GM18868 (cell line): ENCODE data around the gene PCNT.
"Not testable (repeated sequence)": the region's sequence is repeated elsewhere in the genome, so short reads cannot be mapped to it uniquely, and the experiment has no call there.

Experiments used
- ATAC-seq: cut with Tn5 transposase; IDR thresholded peaks from one replicate; pipeline ENCODE4 v1.9.1; 2021; ENCODE audit warnings: mild to moderate bottlenecking, moderate library complexity; ENCODE audit not compliant: unreplicated experiment

The PCNT gene

GRCh38 chr21:46357335-46357604, 33.3 kb downstream of the PCNT start:
- ATAC-seq: peak; percentile 39

GRCh38 chr21:46357684-46358425, 33.9 kb downstream of the PCNT start:
- no peak for ATAC-seq

DNA sequence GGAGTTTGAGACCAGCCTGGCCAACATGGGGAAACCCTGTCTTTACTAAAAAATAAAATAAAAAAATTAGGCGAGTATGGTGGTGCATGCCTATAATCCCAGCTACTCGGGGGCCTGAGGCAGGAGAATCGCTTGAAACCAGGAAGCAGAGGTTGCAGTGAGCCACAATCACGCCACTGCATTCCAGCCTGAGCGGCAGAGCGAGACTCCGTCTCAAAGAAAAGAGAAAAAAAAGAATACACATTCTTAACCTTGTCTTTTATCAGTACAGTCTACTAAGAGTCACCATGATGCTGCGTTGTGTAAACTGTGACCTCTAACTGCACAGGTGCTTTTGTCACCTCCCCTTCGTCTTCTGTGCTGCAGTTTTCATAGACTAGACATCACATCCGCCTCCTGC, 37.2 kb downstream of the PCNT start:
- no peak for ATAC-seq

DNA sequence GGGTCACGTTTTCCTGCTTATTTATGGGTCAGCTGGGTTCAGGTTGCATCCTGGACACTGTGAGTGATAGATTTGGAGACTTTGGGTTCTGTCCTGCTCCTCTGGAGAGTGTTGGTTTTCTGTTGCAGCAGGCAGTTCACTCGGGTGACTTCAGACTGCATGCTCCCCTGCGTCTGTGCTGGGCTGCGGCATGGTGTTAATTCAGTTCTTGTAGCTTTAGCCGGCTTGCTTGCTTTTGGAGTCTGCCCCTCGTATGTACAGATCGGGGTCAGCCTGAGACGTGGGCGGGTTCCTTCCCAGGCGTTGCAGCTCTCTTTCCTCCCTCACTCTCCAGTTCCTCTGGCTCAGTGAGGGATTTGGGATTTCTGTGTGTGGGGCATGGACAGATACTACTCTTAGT, 38.0 kb downstream of the PCNT start:
- no peak for ATAC-seq

DNA sequence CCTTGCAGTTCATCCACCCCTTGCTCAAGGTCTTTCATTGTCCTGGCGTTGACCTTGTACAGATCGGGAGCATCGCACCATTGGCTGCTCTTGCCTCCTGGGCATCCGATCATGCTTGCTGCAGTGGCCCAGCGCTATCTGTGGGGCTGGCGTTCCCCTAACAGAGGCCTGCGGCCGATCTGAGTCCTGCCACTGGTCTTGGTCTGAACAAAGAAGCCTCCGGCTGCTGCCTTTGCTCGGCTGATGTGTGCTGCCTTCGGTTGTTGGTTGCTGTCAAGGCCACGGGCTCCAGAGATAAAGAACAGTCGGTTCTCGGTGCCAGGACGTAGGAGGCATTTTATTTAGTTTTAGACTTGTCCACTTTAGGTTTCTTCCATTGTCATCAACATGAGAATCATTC, 39.0 kb downstream of the PCNT start:
- no peak for ATAC-seq

DNA sequence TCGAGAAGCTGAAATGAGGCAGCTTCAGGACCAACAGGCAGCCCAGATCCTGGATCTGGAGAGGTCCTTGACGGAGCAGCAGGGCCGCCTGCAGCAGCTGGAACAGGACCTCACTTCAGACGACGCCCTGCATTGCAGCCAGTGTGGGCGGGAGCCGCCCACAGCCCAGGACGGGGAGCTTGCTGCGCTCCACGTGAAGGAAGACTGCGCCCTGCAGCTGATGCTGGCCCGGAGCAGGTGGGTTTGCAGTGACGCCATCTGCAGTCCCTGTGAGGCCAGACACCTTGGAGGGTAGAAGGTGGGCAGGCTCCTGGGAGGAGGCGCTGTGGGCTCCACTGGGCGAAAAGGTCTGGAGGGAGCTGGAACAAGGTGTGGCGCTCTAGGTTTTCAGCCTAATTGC, 39.7 kb downstream of the PCNT start:
- ATAC-seq: no peak

GRCh38 chr21:46366091-46366490, 42.1 kb downstream of the PCNT start:
- no peak for ATAC-seq

- ATAC-seq: no peak
Observed at GRCh38 chr21:46366561-46366960, 42.6 kb downstream of the PCNT start.

- ATAC-seq: no peak
Observed at GRCh38 chr21:46366966-46367365, 43.0 kb downstream of the PCNT start.

GRCh38 chr21:46368533-46369285, 44.8 kb downstream of the PCNT start:
- peak; percentile 82 for ATAC-seq

DNA sequence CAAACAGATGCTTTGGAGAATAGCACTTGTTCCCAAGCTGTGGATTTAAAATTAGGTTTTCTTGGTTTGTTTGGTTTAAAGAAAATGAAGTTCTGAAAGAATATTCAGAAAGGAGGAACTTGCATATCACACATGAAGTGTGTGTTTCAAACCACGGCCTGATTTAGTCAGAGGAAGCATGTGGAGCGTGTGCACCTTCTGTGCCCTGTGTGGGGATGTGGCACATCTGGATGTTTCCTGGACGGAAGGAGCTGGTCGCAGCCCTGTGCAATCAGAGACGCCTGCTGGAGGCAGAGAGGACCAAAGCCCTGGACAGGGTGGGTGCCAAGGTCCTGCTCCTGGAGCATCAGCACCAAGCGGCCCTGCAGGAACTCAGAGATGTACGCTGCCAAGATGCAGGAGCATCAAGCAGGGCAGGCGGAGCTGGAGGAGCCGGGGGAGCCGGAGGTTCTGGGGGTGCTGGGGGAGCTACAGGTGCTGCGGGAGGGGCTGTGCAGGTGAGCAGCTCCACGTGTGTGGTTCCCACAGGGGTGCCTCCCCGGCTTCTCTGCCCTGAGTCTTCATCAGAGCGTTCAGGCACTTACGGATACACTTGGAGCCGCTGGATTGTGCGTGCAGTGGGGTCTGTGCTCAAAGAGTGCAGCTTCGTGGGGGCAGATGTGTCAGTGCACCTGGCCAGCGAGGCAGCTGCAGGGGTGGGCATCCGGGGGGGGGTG, 45.7 kb downstream of the PCNT start:
- ATAC-seq: no peak

GRCh38 chr21:46371204-46372013, 47.5 kb downstream of the PCNT start:
- ATAC-seq: no peak

GRCh38 chr21:46372014-46372485, 48.1 kb downstream of the PCNT start:
- no peak for ATAC-seq

- not testable (repeated sequence) for ATAC-seq
Observed at GRCh38 chr21:46372947-46373346, 49.0 kb downstream of the PCNT start.

- ATAC-seq: no peak
Observed at GRCh38 chr21:46374761-46375389, 50.9 kb downstream of the PCNT start.

GRCh38 chr21:46375560-46376230, 51.7 kb downstream of the PCNT start:
- ATAC-seq: no peak

DNA sequence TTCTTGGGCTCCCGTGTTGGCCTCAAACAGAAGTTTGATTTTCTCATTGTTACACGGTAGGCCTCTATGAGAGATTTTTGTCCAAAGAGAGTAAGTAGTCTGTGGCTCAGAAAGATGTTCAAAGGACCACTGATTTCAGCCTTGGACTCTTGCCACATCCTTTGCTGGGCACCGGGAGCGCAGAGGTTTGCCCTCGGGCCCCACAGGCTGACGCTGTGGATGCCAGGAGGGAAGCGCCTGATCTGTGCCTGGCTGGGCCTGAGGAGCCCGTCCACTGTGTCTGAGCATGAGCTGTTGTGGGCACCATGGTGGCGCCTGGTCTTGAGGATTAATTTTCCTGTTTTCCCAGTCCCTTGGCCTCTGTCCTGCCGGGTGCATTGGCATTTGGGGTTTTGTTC, 52.3 kb downstream of the PCNT start:
- no peak for ATAC-seq

DNA sequence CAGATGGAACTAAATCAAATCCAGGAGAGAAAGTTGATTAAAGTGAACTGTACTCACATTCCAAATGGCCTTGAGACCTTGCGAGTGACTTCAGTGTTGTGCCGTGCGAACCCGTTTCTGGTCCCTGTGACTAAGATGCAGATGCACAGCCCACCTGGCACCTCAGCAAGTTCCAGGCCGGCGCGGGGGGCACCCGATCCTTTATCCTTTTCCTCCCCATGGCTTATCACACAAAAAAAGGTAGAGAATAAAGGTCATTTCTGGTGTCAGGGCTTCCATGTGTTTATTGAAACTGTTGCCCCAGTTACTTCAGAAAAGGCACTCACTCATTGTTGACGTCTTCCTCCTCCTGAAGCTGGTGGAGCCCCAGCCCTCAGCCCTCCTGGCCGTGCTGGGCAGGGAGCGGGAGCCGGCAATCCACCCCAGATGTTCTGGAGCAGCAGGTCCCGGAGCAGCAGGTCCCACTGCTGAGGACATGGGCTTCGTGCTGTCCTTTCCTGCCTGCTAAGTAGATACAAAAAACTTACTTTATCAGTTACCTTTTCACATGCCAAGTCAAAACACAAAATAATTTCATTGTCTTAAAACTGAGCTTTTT, 53.0 kb downstream of the PCNT start:
- ATAC-seq: no peak

- ATAC-seq: no peak
Observed at GRCh38 chr21:46377789-46378188, 53.8 kb downstream of the PCNT start.

DNA sequence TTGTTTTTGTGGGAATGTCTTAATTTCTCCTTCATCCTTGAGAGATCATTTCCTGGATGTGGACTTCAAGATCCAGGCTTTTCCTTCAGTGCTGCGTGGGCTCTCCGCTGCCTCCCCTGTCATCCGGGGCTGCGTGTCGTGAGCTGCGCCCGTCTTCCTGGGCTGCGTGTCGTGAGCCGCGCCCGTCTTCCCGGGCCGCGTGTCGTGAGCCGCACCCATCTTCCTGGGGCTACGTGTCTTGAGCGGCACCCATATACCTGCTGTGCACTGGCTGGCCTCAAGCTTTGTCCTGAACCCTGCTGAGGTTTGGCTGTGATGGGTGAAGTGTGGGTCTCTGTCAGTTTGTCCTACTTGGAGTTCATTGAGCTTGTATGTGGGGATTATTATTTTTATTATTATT, 55.1 kb downstream of the PCNT start:
- ATAC-seq: no peak
